ENCODE measurements around the gene USP19. TPM values are rescaled to one million over a fixed set of nuclear protein-coding genes. Genes with fewer than 3 reads are reported as not detected.

USP19 gene
- total RNA-seq, 4 donors from 2014 or later, result 71.6 to 151 (median 77.4) TPM

DNA sequence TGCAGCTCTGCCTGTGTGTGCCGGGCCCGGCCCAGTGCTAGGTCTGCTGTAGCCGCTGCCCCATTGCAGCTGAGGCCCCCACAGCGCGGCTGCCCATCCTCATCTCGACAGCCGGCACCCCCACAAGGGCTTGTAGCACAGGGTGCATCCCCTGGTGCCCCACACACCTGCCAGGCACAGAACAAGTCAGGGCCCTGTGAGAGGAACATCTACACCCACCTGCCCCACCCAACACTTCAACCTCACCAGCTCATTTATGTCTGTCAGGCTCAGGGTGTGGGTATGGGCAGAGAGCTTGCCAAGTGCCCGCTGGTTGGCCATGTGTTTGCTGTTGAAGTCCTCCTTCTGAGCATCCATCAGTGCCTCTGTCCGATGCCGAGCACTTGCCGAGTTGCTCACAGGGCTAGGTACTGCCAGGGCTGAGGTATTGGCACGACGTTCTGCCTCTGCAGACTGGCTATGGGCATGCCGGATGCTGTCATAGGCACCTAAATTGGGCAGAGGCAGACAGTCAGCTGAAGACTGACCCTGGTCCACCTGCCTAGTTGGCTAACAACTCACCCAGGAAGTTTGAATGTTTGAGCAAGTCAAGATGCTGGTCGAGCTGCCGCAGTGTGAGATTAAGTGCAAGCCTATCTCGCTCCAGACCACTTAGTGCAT, 2.4 kb upstream of the USP19 start:
- H3K4me3 ChIP-seq (ENCODE audit: low read depth, poor library complexity, severe bottlenecking), result no peak overlapping the region
- intact Hi-C loops (cut with DNase I; ENCODE audit: low total_unique reads), result no loop called here
- TF ChIP-seq POLR2A (IDR thresholded peaks at IDR 0.05) (no peak), CTCF (IDR thresholded peaks at IDR 0.05) (no peak)
- WGBS, 2 donors, result 89 to 93% methylated on average over 16 to 17 of the region's 17 CpGs
- DNase-seq (ENCODE audit: low spot score in 2 of 2), result no peak

DNA sequence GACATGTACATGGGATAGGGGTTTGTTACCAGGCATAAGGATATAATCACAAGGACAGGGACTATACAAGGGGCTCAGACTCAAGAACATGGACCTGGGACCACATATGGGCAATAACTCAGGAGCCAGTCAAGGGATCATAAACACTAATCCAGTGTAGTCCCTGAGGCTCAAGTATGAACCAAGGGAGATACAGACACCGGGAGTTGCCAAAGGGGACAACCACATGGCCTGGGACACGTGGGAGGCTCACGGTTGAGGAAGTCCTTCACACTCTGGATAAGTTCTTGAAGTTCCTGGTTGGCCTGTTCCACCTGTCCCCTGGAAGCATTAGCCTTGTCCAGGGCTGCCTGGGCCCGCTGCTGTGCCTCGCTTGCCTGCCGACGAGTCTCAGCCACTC, 1.8 kb upstream of the USP19 start:
- TF ChIP-seq CTCF (IDR thresholded peaks at IDR 0.05) (no peak), POLR2A (IDR thresholded peaks at IDR 0.05) (no peak)
- H3K4me3 ChIP-seq (ENCODE audit: low read depth, poor library complexity, severe bottlenecking), result no peak overlapping the region
- no peak for DNase-seq (ENCODE audit: low spot score in 2 of 2)
- intact Hi-C loops (cut with DNase I; ENCODE audit: low total_unique reads), result no loop called here
- WGBS, 2 donors, result 80 to 88% methylated on average over 7 of the region's 7 CpGs

DNA sequence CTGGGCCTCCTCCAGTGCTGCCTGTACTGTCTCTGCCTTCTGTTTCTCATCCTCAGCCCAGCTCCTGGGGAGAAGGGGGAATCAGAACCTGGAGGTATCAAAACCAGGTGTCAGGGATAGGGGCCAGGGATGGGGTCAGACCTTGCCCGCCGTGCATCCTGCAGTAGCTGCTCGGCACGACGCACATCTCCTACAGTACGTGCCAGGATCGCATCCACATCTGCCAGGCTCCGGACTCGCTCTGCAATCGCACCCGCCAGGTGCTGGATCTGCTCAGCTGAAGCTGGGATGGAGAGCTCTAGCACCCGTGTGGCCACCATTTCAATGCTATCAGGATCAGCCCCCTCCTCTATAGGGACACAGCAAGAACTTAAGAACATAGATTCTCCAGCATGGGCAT, 1.4 kb upstream of the USP19 start:
- TF ChIP-seq CTCF (IDR thresholded peaks at IDR 0.05), result no peak
- no peak for TF ChIP-seq POLR2A (IDR thresholded peaks at IDR 0.05)
- 92 to 96% methylated on average over 12 of the region's 12 CpGs for WGBS, 2 donors
- no peak for DNase-seq (ENCODE audit: low spot score in 2 of 2)
- H3K4me3 ChIP-seq (ENCODE audit: low read depth, poor library complexity, severe bottlenecking), result no peak overlapping the region
- intact Hi-C loops (cut with DNase I; ENCODE audit: low total_unique reads), result no loop called here

DNA sequence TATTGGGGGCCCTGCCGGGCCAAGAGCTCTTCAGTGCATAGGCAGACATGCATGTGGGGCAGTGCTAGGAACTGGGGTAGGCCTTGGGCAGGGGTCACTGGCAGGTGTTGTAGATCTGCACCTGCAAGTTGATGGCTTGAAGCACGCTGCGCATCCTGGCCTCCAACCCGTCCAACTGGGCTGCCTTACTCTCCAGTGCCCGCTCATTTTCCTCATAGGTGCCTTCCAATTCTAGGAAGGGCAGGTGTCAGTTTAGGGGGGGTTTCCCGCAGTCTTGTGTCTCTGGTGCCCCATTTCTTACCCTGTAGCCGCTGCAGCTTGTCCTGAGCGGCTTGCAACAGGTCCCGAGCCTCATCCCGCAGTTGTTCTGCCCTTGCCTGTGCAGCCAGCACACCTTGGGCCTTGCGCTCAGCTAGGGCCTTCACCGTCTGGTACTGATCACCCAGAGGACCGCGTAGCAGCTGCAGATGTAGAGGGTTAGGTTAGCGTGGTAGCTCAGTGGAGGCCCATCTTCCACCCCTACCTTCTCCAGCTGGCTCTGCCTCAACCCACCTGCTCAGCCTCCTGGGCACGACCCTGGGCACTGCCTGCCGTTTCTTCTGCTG, 611 bp upstream of the USP19 start:
- DNase-seq (ENCODE audit: low spot score in 2 of 2), result no peak
- WGBS, 2 donors, result 68 to 75% methylated on average over 16 to 17 of the region's 17 CpGs
- intact Hi-C loops (cut with DNase I; ENCODE audit: low total_unique reads), result no loop called here
- no peak overlapping the region for H3K4me3 ChIP-seq (ENCODE audit: low read depth, poor library complexity, severe bottlenecking)
- no peak for TF ChIP-seq CTCF (IDR thresholded peaks at IDR 0.05)
- no peak for TF ChIP-seq POLR2A (IDR thresholded peaks at IDR 0.05)

DNA sequence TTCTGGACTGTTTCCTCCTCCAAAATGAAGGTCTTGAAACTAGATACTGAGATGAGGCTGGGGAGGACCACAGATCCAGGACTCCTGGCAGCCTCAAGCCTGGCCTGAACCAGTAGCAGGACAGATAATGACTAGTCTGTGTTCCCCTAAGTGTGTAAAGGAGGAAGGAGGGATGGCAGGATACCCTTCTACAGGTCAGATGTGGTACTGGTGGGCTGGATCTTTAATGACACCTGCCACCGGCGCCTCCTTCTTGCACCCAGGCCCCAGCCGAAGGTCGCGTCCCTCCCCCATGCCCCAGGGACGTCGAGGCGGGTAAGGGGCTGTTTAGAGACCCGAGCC, 556 bp downstream of the USP19 start:
- 0% methylated on average over 8 to 9 of the region's 9 CpGs for WGBS, 2 donors
- intact Hi-C loops (cut with DNase I; ENCODE audit: low total_unique reads), result no loop called here
- TF ChIP-seq CTCF (IDR thresholded peaks at IDR 0.05), result no peak
- TF ChIP-seq POLR2A (IDR thresholded peaks at IDR 0.05), result no peak
- peak overlapping the region; percentile 84 for H3K4me3 ChIP-seq (ENCODE audit: low read depth, poor library complexity, severe bottlenecking)
- DNase-seq (ENCODE audit: low spot score in 2 of 2), result no peak

- intact Hi-C loops (cut with DNase I; ENCODE audit: low total_unique reads), result no loop called here
- TF ChIP-seq POLR2A (IDR thresholded peaks at IDR 0.05) (no peak), CTCF (IDR thresholded peaks at IDR 0.05) (no peak)
- WGBS, 2 donors, result 40 to 55% methylated on average over 3 of the region's 3 CpGs
- DNase-seq (ENCODE audit: low spot score in 2 of 2), result no peak
- no peak overlapping the region for H3K4me3 ChIP-seq (ENCODE audit: low read depth, poor library complexity, severe bottlenecking)
Observed at GRCh38 chr3:49119439-49119838, 1.2 kb downstream of the USP19 start.

All from lower leg skin (tissue), 4 donors.